Measurements from ENCODE around the gene ARHGAP4.

ARHGAP4 gene

GRCh38 chrX:153905481-153906095 is 20.5 kb downstream of the ARHGAP4 start:
- DNase-seq (ENCODE audit: low spot score) = no peak

DNA sequence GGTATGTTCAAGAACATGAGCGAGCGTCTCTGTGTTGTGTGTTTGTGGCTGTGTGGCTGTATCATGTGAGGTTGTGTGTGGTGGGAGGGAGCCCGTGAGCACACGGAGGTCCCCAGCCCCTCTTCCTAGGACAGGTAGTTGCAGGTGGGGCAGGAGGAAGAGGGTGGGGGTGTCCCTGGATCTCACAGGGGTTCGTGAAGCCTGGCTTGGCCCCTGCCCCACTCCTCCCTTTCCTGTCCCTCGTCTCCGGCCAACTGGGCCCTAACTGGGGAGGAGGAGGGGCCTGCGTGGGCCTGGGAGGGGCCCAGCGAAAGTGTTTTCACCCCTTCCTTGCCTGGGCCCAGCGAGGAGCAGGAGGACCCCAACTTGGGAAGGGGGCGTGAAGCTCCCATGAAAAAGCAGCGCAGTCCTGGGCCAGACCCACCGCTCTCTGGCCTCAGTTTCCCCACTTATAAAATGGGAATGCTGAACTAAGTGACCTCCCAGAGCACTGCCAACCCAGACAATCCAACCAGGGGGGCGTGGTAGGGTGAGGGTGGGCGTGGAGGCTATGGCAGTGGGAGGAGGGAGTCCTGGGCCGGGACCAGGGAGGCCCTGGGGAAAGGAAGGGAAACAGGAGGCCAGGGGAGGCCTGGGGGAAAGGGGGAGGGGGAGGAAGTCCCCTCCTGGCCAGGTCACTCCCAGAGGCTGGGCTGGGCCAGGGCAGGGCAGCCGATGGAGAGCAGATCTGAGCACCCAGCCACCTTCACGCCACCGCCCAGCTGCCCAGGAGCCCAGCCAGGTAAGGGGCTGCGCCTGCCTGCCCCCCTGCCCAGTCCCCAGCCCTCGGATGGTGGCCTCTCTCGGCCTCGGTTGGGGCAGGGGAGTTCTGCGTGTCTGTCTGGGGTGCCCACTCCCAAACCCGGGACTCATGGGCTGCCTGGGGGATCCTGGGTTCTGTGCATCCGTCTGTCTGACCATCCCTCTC is 21.8 kb downstream of the ARHGAP4 start, which contains the start of gene AVPR2:
AVPR2 (plus strand) TSS at position 683 of the 967 bp plus-strand sequence. CDS start 473 bp downstream, outside the sequence.
- no peak for DNase-seq (ENCODE audit: low spot score)

GRCh38 chrX:153903238-153903980 is 22.7 kb downstream of the ARHGAP4 start:
- DNase-seq (ENCODE audit: low spot score) = no peak

DNA sequence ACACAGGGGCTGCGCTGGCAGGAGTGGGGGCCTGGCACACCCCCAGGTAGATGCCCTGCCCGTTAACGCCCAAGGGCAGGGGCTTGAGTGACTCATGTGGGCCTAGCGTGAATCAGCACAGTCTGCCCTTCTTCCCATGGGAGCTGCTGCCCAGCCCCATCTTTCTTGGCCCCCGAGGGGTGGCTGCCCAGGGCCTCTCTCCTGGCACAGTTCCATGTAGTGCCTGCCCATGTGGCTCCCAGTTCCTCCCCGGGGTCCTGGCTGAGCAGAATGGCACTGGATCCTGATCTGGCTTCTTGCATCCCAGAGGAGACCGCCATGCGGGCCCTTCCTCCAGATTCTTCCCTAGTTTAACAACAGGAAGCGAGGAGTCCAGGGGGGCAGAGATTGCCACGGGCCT is 23.7 kb downstream of the ARHGAP4 start:
- DNase-seq (ENCODE audit: low spot score) = no peak

DNA sequence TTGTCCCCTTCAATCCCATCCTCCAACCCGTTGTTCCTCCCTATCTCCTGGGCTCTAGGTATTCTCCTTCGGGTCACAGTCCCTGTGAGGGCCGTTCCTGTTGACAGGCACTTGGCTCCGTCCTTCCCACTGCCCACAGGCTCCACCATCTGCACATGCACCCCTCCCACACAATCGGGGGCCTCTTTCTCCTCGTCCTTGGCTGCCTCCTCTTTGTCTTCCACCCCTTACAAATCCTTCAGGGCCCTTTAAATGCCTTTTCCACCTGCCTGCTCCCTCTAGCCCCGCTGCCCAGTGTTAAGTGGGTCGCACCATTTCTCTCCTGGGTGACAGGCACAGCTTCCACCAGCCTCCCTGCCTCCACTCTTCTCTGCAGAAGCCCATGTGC is 24.3 kb downstream of the ARHGAP4 start:
- no peak for DNase-seq (ENCODE audit: low spot score)

DNA sequence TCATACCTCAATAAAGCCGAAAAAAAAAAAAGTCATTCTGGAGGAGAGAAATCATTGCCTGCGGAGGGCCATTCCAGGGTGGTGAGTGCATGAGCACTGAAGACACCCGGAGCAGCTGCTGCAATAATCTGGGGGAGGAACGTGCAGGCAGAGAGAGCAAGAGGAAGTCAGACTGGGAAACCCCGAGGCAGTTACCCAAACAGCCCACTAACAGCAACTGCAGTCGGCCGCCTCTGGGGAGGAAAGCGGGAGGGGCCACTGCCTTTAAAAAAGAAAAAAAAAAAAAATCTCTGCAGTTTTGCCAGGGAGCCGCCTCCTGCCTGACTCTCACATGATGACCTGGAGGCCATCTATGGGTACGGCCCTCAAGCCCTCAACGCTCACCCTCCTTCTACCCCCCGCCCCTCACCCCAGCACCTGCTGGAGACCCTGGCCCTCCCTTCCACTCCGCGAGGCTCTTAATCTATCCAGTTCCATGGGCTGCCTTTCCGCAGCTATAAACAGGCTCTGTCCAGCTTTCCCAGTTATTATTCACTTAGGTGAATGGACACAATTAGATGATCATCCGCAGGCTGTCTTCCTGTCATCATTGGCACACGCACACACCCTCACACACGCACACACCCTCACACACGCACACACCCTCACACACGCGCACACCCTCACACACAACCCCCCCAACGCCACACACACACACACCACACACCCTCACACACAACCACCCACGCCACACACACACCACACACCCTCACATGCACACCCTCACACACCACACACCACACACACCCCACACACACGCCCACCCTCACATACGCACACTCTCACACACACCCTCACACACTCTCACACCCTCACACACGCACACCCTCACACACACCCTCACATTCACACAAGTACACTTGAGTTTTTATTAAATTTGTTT is 25.0 kb downstream of the ARHGAP4 start:
- DNase-seq (ENCODE audit: low spot score) = no peak

DNA sequence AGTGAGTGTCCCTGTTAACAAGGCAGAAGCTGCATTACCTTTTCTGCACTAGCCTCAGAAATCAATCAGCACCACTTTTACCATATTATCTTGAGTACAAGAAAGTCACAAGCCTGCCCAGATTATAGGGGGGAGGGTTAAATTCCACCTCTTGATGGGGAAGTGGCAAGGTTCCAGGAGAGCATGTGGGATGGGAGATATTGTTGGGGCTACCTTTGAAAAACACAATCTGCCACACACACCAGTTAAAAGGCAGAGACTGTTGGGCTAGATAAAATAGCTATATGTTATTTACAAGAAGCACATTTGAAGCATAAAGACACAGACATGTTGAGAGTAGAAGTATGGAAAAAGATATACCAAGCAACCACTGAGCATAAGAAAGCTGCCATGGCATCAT is 28.2 kb downstream of the ARHGAP4 start:
- DNase-seq (ENCODE audit: low spot score) = no peak

- DNase-seq (ENCODE audit: low spot score) = no peak
Observed at GRCh38 chrX:153889123-153889522, 36.9 kb downstream of the ARHGAP4 start.

DNA sequence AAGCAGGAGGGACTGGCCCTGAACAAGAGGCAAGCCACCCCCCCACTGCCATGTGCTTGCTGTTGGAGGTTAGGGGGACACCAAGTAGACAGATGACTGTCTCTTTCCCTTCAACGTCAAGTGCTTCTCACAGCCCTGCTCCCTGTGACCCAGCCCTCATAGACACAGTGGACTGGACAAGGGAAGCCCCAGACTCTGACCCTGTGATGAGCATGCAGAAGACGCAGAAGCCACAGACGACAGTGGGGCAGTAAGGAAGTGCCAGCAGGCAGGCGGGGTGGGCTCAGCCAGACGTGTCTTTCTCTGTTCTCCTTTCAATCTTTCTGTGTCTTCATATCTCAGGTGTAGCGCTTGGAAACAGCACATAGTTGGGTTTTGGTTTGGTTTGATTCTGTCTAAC is 37.7 kb downstream of the ARHGAP4 start:
- no peak for DNase-seq (ENCODE audit: low spot score)

DNA sequence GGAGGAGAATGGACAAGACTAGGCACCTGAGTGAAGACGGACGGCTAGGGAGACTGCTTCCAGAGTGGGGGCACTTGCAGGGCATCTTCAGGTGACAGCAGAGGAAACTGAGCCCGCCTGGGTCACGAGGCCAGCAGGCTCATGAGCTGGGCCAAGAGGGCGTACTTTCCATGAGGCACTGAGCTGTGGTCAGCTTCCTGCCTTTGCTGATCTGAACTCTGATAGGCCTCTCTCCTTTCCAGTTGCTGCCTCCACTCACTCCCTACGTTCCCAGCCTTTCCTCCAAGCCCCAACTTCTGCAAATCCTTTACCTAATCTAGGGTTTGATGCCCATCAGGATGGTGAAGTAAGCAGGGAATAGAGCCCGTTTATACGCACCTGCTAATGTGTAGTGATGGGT is 38.7 kb downstream of the ARHGAP4 start:
- no peak for DNase-seq (ENCODE audit: low spot score)

DNA sequence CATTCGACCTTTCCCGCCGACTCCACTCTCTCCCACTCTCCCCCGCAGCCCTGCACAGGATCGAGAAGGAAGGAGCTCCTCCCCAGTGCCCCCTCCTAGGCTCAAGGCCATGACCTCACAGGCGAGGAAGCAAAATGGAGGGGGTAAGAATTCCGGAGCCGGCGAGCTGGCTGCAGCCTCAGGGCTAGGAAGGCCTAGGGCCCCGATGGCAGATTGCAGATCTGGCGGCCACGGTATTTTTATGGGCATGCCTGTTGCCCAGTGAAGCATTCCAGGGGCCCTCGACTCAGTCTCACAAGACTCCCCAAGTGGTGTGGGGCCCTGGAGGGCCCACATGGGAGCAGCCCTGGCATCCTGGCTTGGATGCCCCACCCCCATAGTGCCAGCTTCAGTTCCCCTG is 39.1 kb downstream of the ARHGAP4 start:
- DNase-seq (ENCODE audit: low spot score) = no peak

GRCh38 chrX:153885968-153886903 is 39.8 kb downstream of the ARHGAP4 start, which contains the start of gene L1CAM:
L1CAM (minus strand) TSS chrX:153886173; CDS start chrX:153875836, 10,337 bp downstream.
- DNase-seq (ENCODE audit: low spot score) = no peak

DNA sequence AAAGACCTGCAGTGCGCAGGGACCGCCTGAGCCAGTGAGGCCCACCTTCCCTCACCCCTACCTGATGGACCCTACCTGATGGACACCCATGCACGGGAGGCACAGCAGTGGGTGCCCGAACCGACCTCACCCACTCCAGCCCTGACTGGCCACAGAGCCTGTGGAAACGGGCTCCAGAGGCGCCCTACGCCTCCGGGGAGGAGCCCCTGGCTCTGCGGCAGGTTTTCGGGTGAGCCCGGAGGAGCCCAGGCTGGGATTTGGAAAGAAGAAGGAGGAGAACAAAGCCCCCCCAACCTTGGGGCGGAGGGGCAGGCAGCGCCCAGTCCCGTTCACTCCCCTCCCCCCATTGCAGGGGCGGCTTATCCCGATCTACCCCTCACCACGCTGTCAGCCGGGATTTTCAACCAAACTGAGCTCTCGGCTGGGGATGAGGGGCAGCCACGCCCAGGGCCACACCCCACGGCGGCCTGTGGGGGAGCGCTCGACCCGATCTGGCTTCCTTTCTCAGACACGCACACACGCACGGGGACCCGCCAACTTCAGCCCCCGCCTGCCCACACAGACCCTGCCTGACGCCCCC is 40.8 kb downstream of the ARHGAP4 start:
- DNase-seq (ENCODE audit: low spot score) = no peak

- no peak for DNase-seq (ENCODE audit: low spot score)
Observed at GRCh38 chrX:153884590-153884989, 41.5 kb downstream of the ARHGAP4 start.

DNA sequence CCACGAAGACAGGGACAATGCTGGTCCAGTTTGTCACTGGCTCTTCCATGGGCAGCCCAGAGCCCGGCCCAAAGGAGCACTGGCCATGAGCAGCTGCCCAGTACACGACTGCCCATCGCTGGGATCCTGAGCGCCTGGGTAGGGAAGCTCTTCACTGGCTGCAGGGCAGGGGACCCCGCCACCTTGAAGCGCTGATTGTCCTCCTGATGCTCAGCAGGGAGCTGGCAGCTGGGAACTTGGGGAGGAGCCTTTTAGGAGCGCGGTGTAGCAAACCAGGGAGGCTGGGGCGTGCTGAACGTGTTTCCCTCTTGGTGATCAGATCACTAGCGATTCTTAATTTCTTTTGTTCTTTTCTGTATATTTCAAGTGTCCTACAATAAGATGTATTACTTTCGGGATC is 41.9 kb downstream of the ARHGAP4 start:
- no peak for DNase-seq (ENCODE audit: low spot score)

DNA sequence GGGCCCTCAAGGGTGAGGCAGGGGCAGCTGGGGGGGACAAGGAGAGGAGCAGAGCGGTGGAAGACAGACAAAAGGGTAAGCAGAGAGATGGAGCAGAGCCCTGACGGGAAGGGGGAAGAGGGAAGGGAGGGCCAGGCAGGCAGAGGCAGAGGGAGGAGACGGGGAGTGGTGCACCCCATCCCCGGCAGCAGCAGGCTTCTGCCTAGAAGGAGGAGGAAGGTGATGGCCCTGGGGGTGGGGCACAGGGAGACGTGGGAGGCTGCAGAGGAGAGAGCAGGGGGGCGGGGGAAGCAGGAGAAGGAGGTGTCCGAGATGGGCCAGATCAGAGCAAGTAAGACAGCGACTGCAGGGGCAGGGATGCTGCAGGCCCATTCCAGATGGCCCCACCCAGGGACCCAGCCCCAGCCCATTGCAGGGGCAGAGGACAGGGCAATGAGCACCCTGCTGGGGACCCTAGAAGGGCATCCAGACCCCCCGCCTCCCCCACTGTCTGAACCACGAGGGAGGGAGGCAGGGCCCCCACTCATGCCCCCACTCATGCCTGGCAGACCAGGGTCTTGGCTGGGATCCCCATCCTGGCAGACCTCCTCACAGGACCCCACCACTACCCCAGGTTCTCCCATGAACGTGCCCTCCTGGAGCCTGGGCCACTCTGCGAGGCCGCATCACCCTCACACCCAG is 42.8 kb downstream of the ARHGAP4 start:
- DNase-seq (ENCODE audit: low spot score) = no peak

DNA sequence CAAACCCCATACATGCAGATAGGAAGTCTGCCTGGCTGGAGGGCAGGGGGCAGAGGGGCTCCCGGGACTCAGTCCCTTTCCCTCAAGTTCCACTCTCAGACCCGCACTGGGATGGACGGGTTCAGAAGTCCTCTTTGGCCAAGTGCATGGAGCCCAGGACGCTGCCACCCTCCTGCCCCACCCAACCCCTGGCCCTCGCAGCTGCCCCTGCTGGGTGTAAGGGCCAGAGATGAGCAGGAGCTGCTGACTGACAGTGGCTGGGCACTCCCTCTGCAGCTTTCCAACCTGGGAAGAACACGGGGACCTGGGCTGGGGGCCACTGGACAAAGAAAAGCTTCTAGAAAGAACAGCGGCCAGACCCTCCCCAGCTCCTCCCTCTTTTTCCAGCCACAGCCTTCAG is 43.5 kb downstream of the ARHGAP4 start:
- DNase-seq (ENCODE audit: low spot score) = no peak

- DNase-seq (ENCODE audit: low spot score) = no peak
Observed at GRCh38 chrX:153882086-153882498, 44.0 kb downstream of the ARHGAP4 start.

DNA sequence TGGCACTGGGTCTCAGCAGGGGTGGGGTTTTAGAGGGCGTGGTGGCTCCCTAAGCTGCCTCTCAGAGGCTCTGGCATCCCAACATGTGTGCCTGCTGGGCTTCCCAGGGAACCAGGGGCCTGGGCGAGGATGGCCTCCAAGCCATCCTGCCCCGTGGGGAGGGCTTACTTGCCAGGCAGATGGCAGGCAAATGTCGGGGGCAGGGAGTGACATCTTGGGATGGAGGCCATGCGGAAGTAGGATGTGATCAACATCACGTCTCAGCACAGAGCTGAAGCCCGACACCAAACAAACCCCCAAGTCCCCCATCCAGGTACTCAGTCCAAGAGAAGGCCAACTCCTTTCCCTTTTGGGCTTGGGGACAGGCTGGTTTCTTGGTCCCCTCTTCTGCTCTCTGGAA is 44.8 kb downstream of the ARHGAP4 start:
- DNase-seq (ENCODE audit: low spot score) = no peak
